Measurements from ENCODE around the gene TMEM54. TPM values are rescaled to one million over a fixed set of nuclear protein-coding genes. Genes with fewer than 3 reads are reported as not detected.
A peak's percentile ranks its signal among the peaks of the same experiment; 100 is the strongest.

TMEM54 gene
- total and polyA plus RNA-seq, 9 of the 15 experiments (the other 6 are each of a cell fraction or from before 2014, with no cell fraction given): 1.00 to 16.2 (median 8.2) TPM

- no peak for TF ChIP-seq ZNF140 (CRISPR knock-in tag; IDR thresholded peaks at IDR 0.05)
- TF ChIP-seq NR2C2 (CRISPR knock-in tag; IDR thresholded peaks at IDR 0.05): no peak
- peak; percentile 49; the same call in 1 of the 2 replicates for TF ChIP-seq NR2C2 (tag; IDR thresholded peaks at IDR 0.05)
- TF ChIP-seq ELF2 (CRISPR knock-in tag; IDR thresholded peaks at IDR 0.05): peak; percentile 64; the same call in 1 of the 2 replicates
- no peak for TF ChIP-seq SAFB2 (IDR thresholded peaks at IDR 0.05; ENCODE audit: borderline replicate concordance, low read depth, low read length, severe bottlenecking)
- no peak for TF ChIP-seq UBTF (IDR thresholded peaks at IDR 0.05; ENCODE audit: borderline replicate concordance in 1 of 2, low read depth in 2 of 2, low read length in 2 of 2)
- TF ChIP-seq E2F1 (CRISPR knock-in tag; IDR thresholded peaks at IDR 0.05): no peak
- no peak for TF ChIP-seq SMAD2 (IDR thresholded peaks at IDR 0.05; ENCODE audit: low read depth, low read length)
- TF ChIP-seq SIX5 (IDR thresholded peaks at IDR 0.05; ENCODE audit: borderline replicate concordance in 1 of 2, insufficient read depth in 1 of 2, low read depth in 1 of 2, low read length in 2 of 2): no peak
- TF ChIP-seq, protein P1, sequence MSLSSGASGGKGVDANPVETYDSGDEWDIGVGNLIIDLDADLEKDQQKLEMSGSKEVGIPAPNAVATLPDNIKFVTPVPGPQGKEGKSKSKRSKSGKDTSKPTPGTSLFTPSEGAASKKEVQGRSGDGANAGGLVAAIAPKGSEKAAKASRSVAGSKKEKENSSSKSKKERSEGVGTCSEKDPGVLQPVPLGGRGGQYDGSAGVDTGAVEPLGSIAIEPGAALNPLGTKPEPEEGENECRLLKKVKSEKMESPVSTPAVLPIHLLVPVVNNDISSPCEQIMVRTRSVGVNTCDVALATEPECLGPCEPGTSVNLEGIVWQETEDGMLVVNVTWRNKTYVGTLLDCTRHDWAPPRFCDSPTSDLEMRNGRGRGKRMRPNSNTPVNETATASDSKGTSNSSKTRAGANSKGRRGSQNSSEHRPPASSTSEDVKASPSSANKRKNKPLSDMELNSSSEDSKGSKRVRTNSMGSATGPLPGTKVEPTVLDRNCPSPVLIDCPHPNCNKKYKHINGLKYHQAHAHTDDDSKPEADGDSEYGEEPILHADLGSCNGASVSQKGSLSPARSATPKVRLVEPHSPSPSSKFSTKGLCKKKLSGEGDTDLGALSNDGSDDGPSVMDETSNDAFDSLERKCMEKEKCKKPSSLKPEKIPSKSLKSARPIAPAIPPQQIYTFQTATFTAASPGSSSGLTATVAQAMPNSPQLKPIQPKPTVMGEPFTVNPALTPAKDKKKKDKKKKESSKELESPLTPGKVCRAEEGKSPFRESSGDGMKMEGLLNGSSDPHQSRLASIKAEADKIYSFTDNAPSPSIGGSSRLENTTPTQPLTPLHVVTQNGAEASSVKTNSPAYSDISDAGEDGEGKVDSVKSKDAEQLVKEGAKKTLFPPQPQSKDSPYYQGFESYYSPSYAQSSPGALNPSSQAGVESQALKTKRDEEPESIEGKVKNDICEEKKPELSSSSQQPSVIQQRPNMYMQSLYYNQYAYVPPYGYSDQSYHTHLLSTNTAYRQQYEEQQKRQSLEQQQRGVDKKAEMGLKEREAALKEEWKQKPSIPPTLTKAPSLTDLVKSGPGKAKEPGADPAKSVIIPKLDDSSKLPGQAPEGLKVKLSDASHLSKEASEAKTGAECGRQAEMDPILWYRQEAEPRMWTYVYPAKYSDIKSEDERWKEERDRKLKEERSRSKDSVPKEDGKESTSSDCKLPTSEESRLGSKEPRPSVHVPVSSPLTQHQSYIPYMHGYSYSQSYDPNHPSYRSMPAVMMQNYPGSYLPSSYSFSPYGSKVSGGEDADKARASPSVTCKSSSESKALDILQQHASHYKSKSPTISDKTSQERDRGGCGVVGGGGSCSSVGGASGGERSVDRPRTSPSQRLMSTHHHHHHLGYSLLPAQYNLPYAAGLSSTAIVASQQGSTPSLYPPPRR (CRISPR knock-in tag; IDR thresholded peaks at IDR 0.05; ENCODE audit: borderline replicate concordance): no peak
- TF ChIP-seq ZBTB33 (CRISPR knock-in tag; IDR thresholded peaks at IDR 0.05): no peak
- no peak for TF ChIP-seq RUNX1 (IDR thresholded peaks at IDR 0.05; ENCODE audit: low read depth)
- TF ChIP-seq BRD4 (IDR thresholded peaks at IDR 0.05): no peak
- TF ChIP-seq ZC3H8 (IDR thresholded peaks at IDR 0.05): no peak
Observed at GRCh38 chr1:32919811-32920733, 18.9 kb upstream of the TMEM54 start (continued).

All from K562 (cell line).